DOHH2 (cell line): Measurements from ENCODE around the gene FAM78A.

Source experiments
- EZH2phosphoT487 ChIP-seq: fragments of 200-600 bp; sonication (generic); IDR thresholded peaks from 2 replicates; pipeline ENCODE4 v1.6.1; 2017; ENCODE audit warnings: borderline replicate concordance, mild to moderate bottlenecking, antibody characterized with exemption, low read length, moderate library complexity, mixed read lengths
- TF ChIP-seq, protein P1 (sequence below): fragments of 200-600 bp; sonication (generic); IDR thresholded peaks from one replicate; pipeline ENCODE4 v1.5.1; 2014; ENCODE audit warnings: antibody characterized with exemption, mild to moderate bottlenecking, low read depth, low read length; ENCODE audit not compliant: poor library complexity, severe bottlenecking

DNA sequence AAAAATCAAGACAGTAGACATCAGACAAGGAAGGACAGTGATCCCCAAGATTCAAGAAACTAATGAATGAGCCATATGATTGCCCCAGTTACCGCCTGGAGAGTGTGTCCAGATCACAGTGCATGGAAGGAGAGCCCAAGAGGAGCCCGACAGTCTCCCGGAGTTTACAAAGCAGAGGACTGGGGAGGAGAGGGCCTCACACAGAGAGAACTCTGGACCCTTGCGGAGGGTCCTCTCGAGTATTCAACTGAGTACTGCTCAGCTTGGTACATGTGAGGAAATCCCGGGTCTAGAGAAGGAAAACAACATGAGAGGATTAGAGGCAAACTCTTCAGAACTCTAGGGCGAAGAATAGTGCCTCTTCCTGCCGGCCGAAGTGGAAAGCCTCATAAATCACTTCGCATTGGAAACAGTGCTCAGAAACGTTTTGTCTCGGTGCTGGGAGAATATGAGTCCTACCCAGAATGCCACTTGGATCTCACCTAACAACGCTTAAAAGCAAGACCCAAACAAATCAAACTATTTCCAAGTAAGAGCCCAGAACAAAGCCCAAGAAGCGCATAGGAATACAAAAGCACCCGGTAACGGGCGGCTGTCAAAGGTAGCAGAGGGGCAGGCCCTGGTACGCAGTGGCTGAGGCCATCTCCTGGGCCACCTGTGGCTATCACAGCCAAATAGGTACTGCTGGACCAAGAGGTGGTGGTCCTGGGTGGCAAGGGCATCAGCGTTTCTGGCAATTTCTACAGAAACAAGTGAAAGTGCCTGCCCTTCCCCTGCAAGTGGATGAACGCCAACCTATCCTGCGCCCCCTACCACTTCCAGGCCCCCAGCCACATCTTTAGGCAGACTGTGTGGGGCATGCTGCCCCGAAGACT lies 36.0 kb downstream of the FAM78A start:
- TF ChIP-seq, protein P1, sequence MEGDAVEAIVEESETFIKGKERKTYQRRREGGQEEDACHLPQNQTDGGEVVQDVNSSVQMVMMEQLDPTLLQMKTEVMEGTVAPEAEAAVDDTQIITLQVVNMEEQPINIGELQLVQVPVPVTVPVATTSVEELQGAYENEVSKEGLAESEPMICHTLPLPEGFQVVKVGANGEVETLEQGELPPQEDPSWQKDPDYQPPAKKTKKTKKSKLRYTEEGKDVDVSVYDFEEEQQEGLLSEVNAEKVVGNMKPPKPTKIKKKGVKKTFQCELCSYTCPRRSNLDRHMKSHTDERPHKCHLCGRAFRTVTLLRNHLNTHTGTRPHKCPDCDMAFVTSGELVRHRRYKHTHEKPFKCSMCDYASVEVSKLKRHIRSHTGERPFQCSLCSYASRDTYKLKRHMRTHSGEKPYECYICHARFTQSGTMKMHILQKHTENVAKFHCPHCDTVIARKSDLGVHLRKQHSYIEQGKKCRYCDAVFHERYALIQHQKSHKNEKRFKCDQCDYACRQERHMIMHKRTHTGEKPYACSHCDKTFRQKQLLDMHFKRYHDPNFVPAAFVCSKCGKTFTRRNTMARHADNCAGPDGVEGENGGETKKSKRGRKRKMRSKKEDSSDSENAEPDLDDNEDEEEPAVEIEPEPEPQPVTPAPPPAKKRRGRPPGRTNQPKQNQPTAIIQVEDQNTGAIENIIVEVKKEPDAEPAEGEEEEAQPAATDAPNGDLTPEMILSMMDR: no peak
- TF ChIP-seq EZH2phosphoT487: no peak
